IMR-90 (cell line): ENCODE measurements around the gene C21orf58. TPM values are rescaled to one million over a fixed set of nuclear protein-coding genes. Genes with fewer than 3 reads are reported as not detected.

Experiments
- ATAC-seq: fragments of 200-7000 bp; cut with Tn5 transposase; 2 replicates; pipeline ENCODE4 v1.9.1; 2020; ENCODE audit warnings: low read depth, mild to moderate bottlenecking, moderate library complexity
- BruUV-seq: library from RNA; stranded (reverse); fragments of 400-500 nt; replicated peaks from 2 replicates; lab custom pipeline; 2021; lab: Mats Ljungman, UMichigan
- CTCF ChIA-PET: fragments of 300-600 bp; formaldehyde crosslinking; extraction: SDS; loops from one replicate; lab custom pipeline; 2021; ENCODE audit warnings: antibody characterized with exemption; lab: Yijun Ruan, JAX
- POLR2A ChIA-PET: fragments of 300-600 bp; sonication (Branson Sonifier 250); formaldehyde crosslinking; loops from one replicate; lab custom pipeline; 2022; ENCODE audit warnings: antibody characterized with exemption; ENCODE audit not compliant: unreplicated experiment; lab: Charles Lee
- DNase-seq: peaks from one replicate; pipeline ENCODE4 v3.0.0; 2013
- H2AFZ ChIP-seq: replicated peaks from 2 replicates; pipeline ENCODE3; 2013; ENCODE audit warnings: low read length, mild to moderate bottlenecking; ENCODE audit not compliant: poor library complexity
- H2AK5ac ChIP-seq: 2 replicates; pipeline ENCODE4 v1.6.1; 2013; ENCODE audit warnings: low read depth, low read length, inconsistent platforms
- H2AK9ac ChIP-seq: replicated peaks from 2 replicates; pipeline ENCODE3; 2013; ENCODE audit warnings: mild to moderate bottlenecking, low read depth, low read length, moderate library complexity; ENCODE audit not compliant: poor library complexity
- H2BK120ac ChIP-seq: 2 replicates; pipeline ENCODE4 v1.6.1; 2013; ENCODE audit warnings: low read depth, low read length, inconsistent platforms
- H2BK15ac ChIP-seq: 3 replicates; pipeline ENCODE4 v1.6.1; 2013; ENCODE audit warnings: low read depth, low read length, inconsistent platforms
- H2BK20ac ChIP-seq: 2 replicates; pipeline ENCODE4 v1.6.1; 2013; ENCODE audit warnings: low read depth, mild to moderate bottlenecking, inconsistent platforms, low read length, moderate library complexity
- H2BK5ac ChIP-seq: 2 replicates; pipeline ENCODE4 v1.6.1; 2013; ENCODE audit warnings: mild to moderate bottlenecking, low read depth, low read length, inconsistent platforms; ENCODE audit not compliant: poor library complexity, severe bottlenecking
- H3K14ac ChIP-seq: replicated peaks from 2 replicates; pipeline ENCODE4 v1.6.1; 2013; ENCODE audit warnings: low read depth, low read length, inconsistent platforms
- H3K18ac ChIP-seq: 2 replicates; pipeline ENCODE4 v1.6.1; 2013; ENCODE audit warnings: low read depth, low read length, control low read depth
- H3K23ac ChIP-seq: 2 replicates; pipeline ENCODE4 v1.6.1; 2013; ENCODE audit warnings: low read depth, low read length, inconsistent platforms
- H3K27ac ChIP-seq: 2 replicates; pipeline ENCODE4 v1.5.1; 2013; ENCODE audit warnings: mild to moderate bottlenecking, control low read depth, low read length; ENCODE audit not compliant: insufficient read depth
- H3K27me3 ChIP-seq: 2 replicates; pipeline ENCODE4 v1.6.1; 2013; ENCODE audit warnings: low read length; ENCODE audit not compliant: control insufficient read depth, insufficient read depth
- H3K36me3 ChIP-seq: 2 replicates; pipeline ENCODE4 v1.6.1; 2013; ENCODE audit warnings: low read length, mixed read lengths; ENCODE audit not compliant: control insufficient read depth, insufficient read depth
- H3K4ac ChIP-seq: 2 replicates; pipeline ENCODE4 v1.6.1; 2013; ENCODE audit warnings: low read depth, low read length, inconsistent platforms
- H3K4me1 ChIP-seq: 2 replicates; pipeline ENCODE4 v1.6.1; 2013; ENCODE audit warnings: low read length, mixed read lengths; ENCODE audit not compliant: control insufficient read depth, insufficient read depth
- H3K4me2 ChIP-seq: 2 replicates; pipeline ENCODE4 v1.6.1; 2013; ENCODE audit warnings: low read depth, mild to moderate bottlenecking, control low read depth, low read length, moderate library complexity
- H3K4me3 ChIP-seq: 2 replicates; pipeline ENCODE4 v1.5.1; 2013; ENCODE audit warnings: low read depth, mild to moderate bottlenecking, control low read depth, low read length, moderate library complexity; ENCODE audit not compliant: insufficient read depth
- H3K56ac ChIP-seq: 2 replicates; pipeline ENCODE4 v1.6.1; 2013; ENCODE audit warnings: low read length, inconsistent platforms; ENCODE audit not compliant: insufficient read depth; ENCODE audit errors: extremely low read depth
- H3K79me1 ChIP-seq, 2 experiments: 2 replicates each; pipeline ENCODE4 v1.6.1; 2013; ENCODE audit warnings: low read length in 2 of 2, inconsistent platforms in 1 of 2, low read depth in 1 of 2
- H3K9ac ChIP-seq: 2 replicates; pipeline ENCODE4 v1.6.1; 2013; ENCODE audit warnings: low read depth, low read length, control low read depth
- H3K9me1 ChIP-seq: 2 replicates; pipeline ENCODE4 v1.6.1; 2013; ENCODE audit warnings: low read length, inconsistent platforms; ENCODE audit not compliant: insufficient read depth
- H3K9me3 ChIP-seq: 2 replicates; pipeline ENCODE4 v1.6.1; 2013; ENCODE audit warnings: low read length; ENCODE audit not compliant: control insufficient read depth, insufficient read depth
- H4K20me1 ChIP-seq: 2 replicates; pipeline ENCODE4 v1.6.1; 2013; ENCODE audit warnings: low read length, inconsistent platforms; ENCODE audit not compliant: insufficient read depth
- H4K5ac ChIP-seq: 2 replicates; pipeline ENCODE4 v1.6.1; 2013; ENCODE audit warnings: mild to moderate bottlenecking, low read depth, low read length, control low read depth
- H4K8ac ChIP-seq, 2 experiments: 2 replicates each; pipeline ENCODE4 v1.6.1; 2013; ENCODE audit warnings: low read depth in 2 of 2, low read length in 2 of 2, control low read depth in 1 of 2, inconsistent platforms in 1 of 2
- H4K91ac ChIP-seq: 2 replicates; pipeline ENCODE4 v1.6.1; 2013; ENCODE audit warnings: low read depth, low read length, inconsistent platforms; ENCODE audit not compliant: insufficient read depth
- BHLHE40 ChIP-seq: fragments of 150-350 bp; IDR thresholded peaks from 2 replicates; pipeline ENCODE4 v1.6.1; 2016; ENCODE audit warnings: mild to moderate bottlenecking, low read depth, low read length
- whole genome bisulfite sequencing, 2 experiments: methylation state at CpG; one replicate each; pipeline versions ENCODE4 v1.1.5 to v1.1.7; 2013; ENCODE audit warnings: missing lambda C conversion rate in 2 of 2; ENCODE audit not compliant: insufficient read length in 1 of 2; ENCODE audit errors: extremely low coverage in 2 of 2; 5-methylcytosine and 5-hydroxymethylcytosine counted together
- dilution Hi-C: fragments of 300-500 bp; cut with HindIII; formaldehyde crosslinking; loops from one replicate; pipeline ENCODE4 v1.14.3; 2018; ENCODE audit warnings: low sequenced_read_pairs; ENCODE audit not compliant: unreplicated experiment
- in situ Hi-C: fragments of 300-500 bp; cut with MboI; formaldehyde crosslinking; loops from 3 replicates; pipeline ENCODE4 v1.14.3; 2019; ENCODE audit warnings: low sequenced_read_pairs, inconsistent platforms, mixed read lengths
- intact Hi-C: fragments of 100-400 bp; cut with micrococcal nuclease; formaldehyde crosslinking; loops from 2 replicates; pipeline ENCODE4 v1.10.0; 2022
- polyA plus RNA-seq, 3 experiments: library from polyadenylated mRNA; depleted of rRNA; stranded (reverse); fragments of >200 nt; gene quantifications; 2 replicates each; pipeline ENCODE4 v1.2.3, GENCODE V29; 2012; ENCODE audit warnings: low replicate concordance in 1 of 3
- total RNA-seq: library from RNA; depleted of rRNA; stranded (reverse); fragments of >200 nt; gene quantifications from 2 replicates; pipeline ENCODE4 v1.2.3, GENCODE V29; 2012
- TF ChIP-seq, protein P1 (sequence below): fragments of 150-350 bp; IDR thresholded peaks from 2 replicates; pipeline ENCODE4 v1.6.1; 2017; ENCODE audit warnings: mild to moderate bottlenecking, antibody characterized with exemption, low read length, low read depth

The C21orf58 gene
- total and polyA plus RNA-seq, 2 of the 4 experiments (the other 2 are of a cell fraction), result 2.7 to 6.2 TPM

GRCh38 chr21:46307625-46308024 is 16.0 kb downstream of the C21orf58 start:
- ATAC-seq, result peak; percentile 48
- H3K9me1 ChIP-seq, result no peaks in the 10 kb centered on the region; the same call in 1 of the 2 replicates
- POLR2A ChIA-PET, result no interaction called here

More at GRCh38 chr21:46307625-46308024, 16.0 kb downstream of the C21orf58 start:
- Histone ChIP-seq H3K4ac (no peak overlapping the region), H3K14ac (no peak overlapping the region), H3K36me3 (peaks cover 16% of the 10 kb centered on the region), H3K27ac (no peak overlapping the region), H2BK15ac (no peak overlapping the region), H3K9me3 (no peaks in the 10 kb centered on the region), H4K20me1 (no peaks in the 10 kb centered on the region), H2BK120ac (no peak overlapping the region), H3K27me3 (no peaks in the 10 kb centered on the region), H3K79me1 (peaks cover 5 to 13% of the 10 kb centered on the region in 2 experiments; a peak in 3 of 4 replicates), H3K23ac (no peak overlapping the region), H3K4me3 (no peak overlapping the region), H2BK5ac (no peak overlapping the region), H4K5ac (no peak overlapping the region), H4K8ac (no peak overlapping the region), H3K4me2 (no peak overlapping the region), H2AK5ac (no peak overlapping the region), H2AFZ (no peak overlapping the region), H3K4me1 (no peaks in the 10 kb centered on the region), H3K18ac (no peak overlapping the region), H3K56ac (no peak overlapping the region), H2BK20ac (no peak overlapping the region), H3K9ac (no peak overlapping the region), H4K91ac (no peak overlapping the region), H2AK9ac (no peak overlapping the region)
- no CpG with 5 or more reads among the region's 2 CpGs for WGBS, 2 experiments
- dilution Hi-C loops, result no loop called here
- TF ChIP-seq BHLHE40, result no peak
- TF ChIP-seq, protein P1, sequence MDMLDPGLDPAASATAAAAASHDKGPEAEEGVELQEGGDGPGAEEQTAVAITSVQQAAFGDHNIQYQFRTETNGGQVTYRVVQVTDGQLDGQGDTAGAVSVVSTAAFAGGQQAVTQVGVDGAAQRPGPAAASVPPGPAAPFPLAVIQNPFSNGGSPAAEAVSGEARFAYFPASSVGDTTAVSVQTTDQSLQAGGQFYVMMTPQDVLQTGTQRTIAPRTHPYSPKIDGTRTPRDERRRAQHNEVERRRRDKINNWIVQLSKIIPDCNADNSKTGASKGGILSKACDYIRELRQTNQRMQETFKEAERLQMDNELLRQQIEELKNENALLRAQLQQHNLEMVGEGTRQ, result peak; percentile 27; the same call in 1 of the 2 replicates
- DNase-seq, result peak; percentile 73
- CTCF ChIA-PET, result interaction anchor here (0.9 kb wide), 1 partner anchor 18 kb away, joined by 3 read pairs; a partner anchor contains a TSS
- in situ Hi-C loops, result no loop called here
- intact Hi-C loops, result no loop called here
- BruUV-seq, result no TSS peak
